HepG2 (cell line): ENCODE measurements around the gene PALMD. TPM values are rescaled to one million over a fixed set of nuclear protein-coding genes. Genes with fewer than 3 reads are reported as not detected.
A peak's percentile ranks its signal among the peaks of the same experiment; 100 is the strongest.

Experiments used
- ELF1 ChIP-seq: sonication (generic); formaldehyde crosslinking; IDR thresholded peaks from 2 replicates; pipeline ENCODE4 v1.4.0; 2020; ENCODE audit warnings: missing genetic modification reagents
- FLYWCH1 ChIP-seq: sonication (generic); formaldehyde crosslinking; IDR thresholded peaks from 2 replicates; pipeline ENCODE4 v1.8.1; 2023; ENCODE audit warnings: mild to moderate bottlenecking, missing genetic modification reagents
- FOXA1 ChIP-seq, 2 experiments: fragments of 450-650 bp in 1 of 2; sonication (generic) in 1 of 2; formaldehyde crosslinking in 1 of 2; IDR thresholded peaks; 2 replicates each; pipeline versions ENCODE4 v1.4.0 to v1.6.1; 2016 to 2020; ENCODE audit warnings: missing genetic modification reagents in 1 of 2
- GLI4 ChIP-seq: sonication (generic); formaldehyde crosslinking; IDR thresholded peaks from 2 replicates; pipeline ENCODE4 v1.5.1; 2020; ENCODE audit warnings: missing genetic modification reagents, mild to moderate bottlenecking, moderate library complexity, borderline replicate concordance
- HDAC1 ChIP-seq: sonication (generic); formaldehyde crosslinking; IDR thresholded peaks from 2 replicates; pipeline ENCODE4 v1.5.1; 2020; ENCODE audit warnings: mild to moderate bottlenecking, missing genetic modification reagents
- IRF2 ChIP-seq: IDR thresholded peaks from 2 replicates; pipeline ENCODE4 v1.6.1; 2018; ENCODE audit warnings: missing genetic modification reagents, missing compliant biosample characterization
- MEIS2 ChIP-seq: sonication (generic); formaldehyde crosslinking; IDR thresholded peaks from 2 replicates; pipeline ENCODE4 v1.9.0; 2021; ENCODE audit warnings: mild to moderate bottlenecking, missing genetic modification reagents
- MXD4 ChIP-seq: IDR thresholded peaks from 2 replicates; pipeline ENCODE4 v1.6.1; 2016; ENCODE audit warnings: mild to moderate bottlenecking, missing biosample characterization, missing genetic modification reagents
- PAWR ChIP-seq: sonication (generic); formaldehyde crosslinking; IDR thresholded peaks from 2 replicates; pipeline ENCODE4 v1.4.0; 2020; ENCODE audit warnings: missing genetic modification reagents, mild to moderate bottlenecking, borderline replicate concordance
- SMYD3 ChIP-seq: sonication (generic); formaldehyde crosslinking; IDR thresholded peaks from 2 replicates; pipeline ENCODE4 v1.8.1; 2023; ENCODE audit warnings: mild to moderate bottlenecking, missing genetic modification reagents
- SRY ChIP-seq: sonication (generic); formaldehyde crosslinking; IDR thresholded peaks from 2 replicates; pipeline ENCODE4 v1.8.0; 2022; ENCODE audit warnings: mild to moderate bottlenecking, missing genetic modification reagents
- TBL1XR1 ChIP-seq: fragments of 150-350 bp; IDR thresholded peaks from 2 replicates; pipeline ENCODE4 v1.6.1; 2014; ENCODE audit warnings: borderline replicate concordance, low read length; ENCODE audit not compliant: partially characterized antibody
- U2AF2 ChIP-seq: fragments of 200-400 bp; formaldehyde crosslinking; IDR thresholded peaks from 2 replicates; pipeline ENCODE4 v1.6.1; 2017; ENCODE audit warnings: low read depth, mild to moderate bottlenecking, low read length
- ZEB1 ChIP-seq: IDR thresholded peaks from 2 replicates; pipeline ENCODE4 v1.6.1; 2012; ENCODE audit warnings: mild to moderate bottlenecking, low read depth, inconsistent platforms; ENCODE audit not compliant: insufficient replicate concordance
- ZFP41 ChIP-seq: sonication (generic); formaldehyde crosslinking; IDR thresholded peaks from 2 replicates; pipeline ENCODE4 v1.4.0; 2020; ENCODE audit warnings: mild to moderate bottlenecking, missing genetic modification reagents, borderline replicate concordance
- ZFP82 ChIP-seq: sonication (generic); formaldehyde crosslinking; IDR thresholded peaks from 2 replicates; pipeline ENCODE4 v1.5.1; 2020; ENCODE audit warnings: mild to moderate bottlenecking, missing genetic modification reagents, borderline replicate concordance
- ZNF230 ChIP-seq: sonication (generic); formaldehyde crosslinking; IDR thresholded peaks from 2 replicates; pipeline ENCODE4 v1.4.0; 2020; ENCODE audit warnings: mild to moderate bottlenecking, missing genetic modification reagents
- ZNF367 ChIP-seq: sonication (generic); formaldehyde crosslinking; IDR thresholded peaks from 2 replicates; pipeline ENCODE4 v1.4.0; 2020; ENCODE audit warnings: missing genetic modification reagents, borderline replicate concordance
- ZNF660 ChIP-seq: sonication (generic); formaldehyde crosslinking; IDR thresholded peaks from 2 replicates; pipeline ENCODE4 v1.5.1; 2020; ENCODE audit warnings: mild to moderate bottlenecking, low read depth, missing genetic modification reagents, borderline replicate concordance
- ZNF670 ChIP-seq: sonication (generic); formaldehyde crosslinking; IDR thresholded peaks from 2 replicates; pipeline ENCODE4 v1.8.0; 2022; ENCODE audit warnings: mild to moderate bottlenecking, missing genetic modification reagents, borderline replicate concordance
- ZNF879 ChIP-seq: sonication (generic); formaldehyde crosslinking; IDR thresholded peaks from 2 replicates; pipeline ENCODE4 v1.8.1; 2023; ENCODE audit warnings: missing genetic modification reagents
- polyA plus RNA-seq, 8 experiments: library from polyadenylated mRNA; depleted of rRNA in 3 of 8; stranded (reverse) in 7 of 8; unstranded in 1 of 8; fragments of >200 nt; fragmentation: Illumina TruSeq in 4 of 8; extraction: Trizol in 4 of 8; gene quantifications; 2 replicates each; pipeline versions ENCODE4 v1.2.1 to v1.2.3, GENCODE V29; 2011 to 2016; ENCODE audit warnings: low read depth in 4 of 8, missing spikeins in 1 of 8, mixed read lengths in 1 of 8; ENCODE audit not compliant: insufficient read depth in 1 of 8
- total RNA-seq, 5 experiments: library from RNA; depleted of rRNA; stranded (reverse); fragments of >200 nt; fragmentation: Illumina TruSeq; extraction: Trizol; gene quantifications; 2 replicates each; pipeline ENCODE4 v1.2.3, GENCODE V29; 2016; ENCODE audit warnings: low read depth in 1 of 5
- TF ChIP-seq, protein P1 (sequence below): sonication (generic); formaldehyde crosslinking; conservative IDR thresholded peaks from 2 replicates; pipeline ENCODE4 v1.4.0; 2020; ENCODE audit warnings: missing genetic modification reagents
- TF ChIP-seq, protein P2 (sequence below): sonication (generic); formaldehyde crosslinking; IDR thresholded peaks from 2 replicates; pipeline ENCODE4 v1.4.0; 2020; ENCODE audit warnings: missing genetic modification reagents, borderline replicate concordance

Gene PALMD
- total and polyA plus RNA-seq, 2 of the 13 experiments (the other 11 are each of a cell fraction or from before 2014, with no cell fraction given): 5.5 to 31.1 TPM

DNA sequence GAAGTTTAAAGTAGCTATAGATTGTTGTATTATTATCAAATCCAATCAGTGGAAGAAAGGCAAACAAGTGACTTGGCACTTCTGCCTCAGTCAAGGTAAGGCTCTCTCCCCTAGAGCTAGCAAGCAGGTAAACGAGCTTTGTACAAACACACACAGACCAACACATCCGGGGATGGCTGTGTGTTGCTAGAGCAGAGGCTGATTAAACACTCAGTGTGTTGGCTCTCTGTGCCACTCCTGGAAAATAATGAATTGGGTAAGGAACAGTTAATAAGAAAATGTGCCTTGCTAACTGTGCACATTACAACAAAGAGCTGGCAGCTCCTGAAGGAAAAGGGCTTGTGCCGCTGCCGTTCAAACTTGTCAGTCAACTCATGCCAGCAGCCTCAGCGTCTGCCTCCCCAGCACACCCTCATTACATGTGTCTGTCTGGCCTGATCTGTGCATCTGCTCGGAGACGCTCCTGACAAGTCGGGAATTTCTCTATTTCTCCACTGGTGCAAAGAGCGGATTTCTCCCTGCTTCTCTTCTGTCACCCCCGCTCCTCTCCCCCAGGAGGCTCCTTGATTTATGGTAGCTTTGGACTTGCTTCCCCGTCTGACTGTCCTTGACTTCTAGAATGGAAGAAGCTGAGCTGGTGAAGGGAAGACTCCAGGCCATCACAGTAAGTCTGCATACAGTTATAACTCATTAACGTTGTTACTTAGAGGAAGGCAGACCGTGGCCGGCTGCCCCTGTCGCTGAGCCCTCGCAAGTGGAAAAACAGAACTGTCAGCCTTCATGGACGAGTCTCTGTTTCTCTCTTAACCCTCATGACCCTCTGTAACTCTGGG is at the start of gene PALMD (continued):
- TF ChIP-seq MEIS2 (no peak), IRF2 (CRISPR knock-in tag) (peak; percentile 29; the same call in 1 of the 2 replicates), ZNF367 (CRISPR knock-in tag) (no peak), SMYD3 (CRISPR knock-in tag) (peak; percentile 63; the same call in 1 of the 2 replicates), FOXA1 (IDR thresholded peaks at IDR 0.05) (no peak), FOXA1 (CRISPR knock-in tag; IDR thresholded peaks at IDR 0.05) (no peak), ZNF879 (no peak), ZFP41 (CRISPR knock-in tag) (no peak), ZNF660 (CRISPR knock-in tag) (no peak), FLYWCH1 (CRISPR knock-in tag) (no peak), MXD4 (CRISPR knock-in tag) (peak; percentile 63), GLI4 (CRISPR knock-in tag) (peak; percentile 72; the same call in 1 of the 2 replicates), ZEB1 (peak; percentile 44), U2AF2 (no peak), ZFP82 (no peak), ZNF670 (CRISPR knock-in tag) (no peak), ELF1 (CRISPR knock-in tag) (no peak), SRY (CRISPR knock-in tag) (no peak), ZNF230 (CRISPR knock-in tag) (no peak), HDAC1 (CRISPR knock-in tag) (peak; percentile 67), PAWR (CRISPR knock-in tag) (no peak), TBL1XR1 (no peak)
- TF ChIP-seq, protein P1, sequence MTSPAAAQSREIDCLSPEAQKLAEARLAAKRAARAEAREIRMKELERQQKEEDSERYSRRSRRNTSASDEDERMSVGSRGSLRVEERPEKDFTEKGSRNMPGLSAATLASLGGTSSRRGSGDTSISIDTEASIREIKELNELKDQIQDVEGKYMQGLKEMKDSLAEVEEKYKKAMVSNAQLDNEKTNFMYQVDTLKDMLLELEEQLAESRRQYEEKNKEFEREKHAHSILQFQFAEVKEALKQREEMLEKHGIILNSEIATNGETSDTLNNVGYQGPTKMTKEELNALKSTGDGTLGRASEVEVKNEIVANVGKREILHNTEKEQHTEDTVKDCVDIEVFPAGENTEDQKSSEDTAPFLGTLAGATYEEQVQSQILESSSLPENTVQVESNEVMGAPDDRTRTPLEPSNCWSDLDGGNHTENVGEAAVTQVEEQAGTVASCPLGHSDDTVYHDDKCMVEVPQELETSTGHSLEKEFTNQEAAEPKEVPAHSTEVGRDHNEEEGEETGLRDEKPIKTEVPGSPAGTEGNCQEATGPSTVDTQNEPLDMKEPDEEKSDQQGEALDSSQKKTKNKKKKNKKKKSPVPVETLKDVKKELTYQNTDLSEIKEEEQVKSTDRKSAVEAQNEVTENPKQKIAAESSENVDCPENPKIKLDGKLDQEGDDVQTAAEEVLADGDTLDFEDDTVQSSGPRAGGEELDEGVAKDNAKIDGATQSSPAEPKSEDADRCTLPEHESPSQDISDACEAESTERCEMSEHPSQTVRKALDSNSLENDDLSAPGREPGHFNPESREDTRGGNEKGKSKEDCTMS (CRISPR knock-in tag): no peak
- TF ChIP-seq, protein P2, sequence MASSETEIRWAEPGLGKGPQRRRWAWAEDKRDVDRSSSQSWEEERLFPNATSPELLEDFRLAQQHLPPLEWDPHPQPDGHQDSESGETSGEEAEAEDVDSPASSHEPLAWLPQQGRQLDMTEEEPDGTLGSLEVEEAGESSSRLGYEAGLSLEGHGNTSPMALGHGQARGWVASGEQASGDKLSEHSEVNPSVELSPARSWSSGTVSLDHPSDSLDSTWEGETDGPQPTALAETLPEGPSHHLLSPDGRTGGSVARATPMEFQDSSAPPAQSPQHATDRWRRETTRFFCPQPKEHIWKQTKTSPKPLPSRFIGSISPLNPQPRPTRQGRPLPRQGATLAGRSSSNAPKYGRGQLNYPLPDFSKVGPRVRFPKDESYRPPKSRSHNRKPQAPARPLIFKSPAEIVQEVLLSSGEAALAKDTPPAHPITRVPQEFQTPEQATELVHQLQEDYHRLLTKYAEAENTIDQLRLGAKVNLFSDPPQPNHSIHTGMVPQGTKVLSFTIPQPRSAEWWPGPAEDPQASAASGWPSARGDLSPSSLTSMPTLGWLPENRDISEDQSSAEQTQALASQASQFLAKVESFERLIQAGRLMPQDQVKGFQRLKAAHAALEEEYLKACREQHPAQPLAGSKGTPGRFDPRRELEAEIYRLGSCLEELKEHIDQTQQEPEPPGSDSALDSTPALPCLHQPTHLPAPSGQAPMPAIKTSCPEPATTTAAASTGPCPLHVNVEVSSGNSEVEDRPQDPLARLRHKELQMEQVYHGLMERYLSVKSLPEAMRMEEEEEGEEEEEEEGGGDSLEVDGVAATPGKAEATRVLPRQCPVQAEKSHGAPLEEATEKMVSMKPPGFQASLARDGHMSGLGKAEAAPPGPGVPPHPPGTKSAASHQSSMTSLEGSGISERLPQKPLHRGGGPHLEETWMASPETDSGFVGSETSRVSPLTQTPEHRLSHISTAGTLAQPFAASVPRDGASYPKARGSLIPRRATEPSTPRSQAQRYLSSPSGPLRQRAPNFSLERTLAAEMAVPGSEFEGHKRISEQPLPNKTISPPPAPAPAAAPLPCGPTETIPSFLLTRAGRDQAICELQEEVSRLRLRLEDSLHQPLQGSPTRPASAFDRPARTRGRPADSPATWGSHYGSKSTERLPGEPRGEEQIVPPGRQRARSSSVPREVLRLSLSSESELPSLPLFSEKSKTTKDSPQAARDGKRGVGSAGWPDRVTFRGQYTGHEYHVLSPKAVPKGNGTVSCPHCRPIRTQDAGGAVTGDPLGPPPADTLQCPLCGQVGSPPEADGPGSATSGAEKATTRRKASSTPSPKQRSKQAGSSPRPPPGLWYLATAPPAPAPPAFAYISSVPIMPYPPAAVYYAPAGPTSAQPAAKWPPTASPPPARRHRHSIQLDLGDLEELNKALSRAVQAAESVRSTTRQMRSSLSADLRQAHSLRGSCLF (CRISPR knock-in tag): no peak
